Vagina (tissue), 2 donors: ENCODE measurements around the gene MYO3A.

Source experiments
- POLR2AphosphoS5 ChIP-seq, 2 donors: sonication (generic); formaldehyde crosslinking; IDR thresholded peaks; one replicate each; pipeline ENCODE4 v1.9.0; 2017; ENCODE audit warnings: antibody characterized with exemption in 2 of 2, mild to moderate bottlenecking in 2 of 2, low read depth in 1 of 2; ENCODE audit not compliant: insufficient read depth in 1 of 2
- TF ChIP-seq, protein P1 (sequence below), 3 experiments: fragments of 450-650 bp in 2 of 3; fragments of 200-600 bp in 1 of 3; sonication (generic) in 1 of 3; IDR thresholded peaks; one replicate each; pipeline ENCODE4 v1.5.1; 2017 to 2019; ENCODE audit warnings: antibody characterized with exemption in 3 of 3, mild to moderate bottlenecking in 2 of 3, moderate library complexity in 2 of 3

GRCh38 chr10:26064106-26064505 lies 130.1 kb downstream of the MYO3A start:
- TF ChIP-seq, protein P1, sequence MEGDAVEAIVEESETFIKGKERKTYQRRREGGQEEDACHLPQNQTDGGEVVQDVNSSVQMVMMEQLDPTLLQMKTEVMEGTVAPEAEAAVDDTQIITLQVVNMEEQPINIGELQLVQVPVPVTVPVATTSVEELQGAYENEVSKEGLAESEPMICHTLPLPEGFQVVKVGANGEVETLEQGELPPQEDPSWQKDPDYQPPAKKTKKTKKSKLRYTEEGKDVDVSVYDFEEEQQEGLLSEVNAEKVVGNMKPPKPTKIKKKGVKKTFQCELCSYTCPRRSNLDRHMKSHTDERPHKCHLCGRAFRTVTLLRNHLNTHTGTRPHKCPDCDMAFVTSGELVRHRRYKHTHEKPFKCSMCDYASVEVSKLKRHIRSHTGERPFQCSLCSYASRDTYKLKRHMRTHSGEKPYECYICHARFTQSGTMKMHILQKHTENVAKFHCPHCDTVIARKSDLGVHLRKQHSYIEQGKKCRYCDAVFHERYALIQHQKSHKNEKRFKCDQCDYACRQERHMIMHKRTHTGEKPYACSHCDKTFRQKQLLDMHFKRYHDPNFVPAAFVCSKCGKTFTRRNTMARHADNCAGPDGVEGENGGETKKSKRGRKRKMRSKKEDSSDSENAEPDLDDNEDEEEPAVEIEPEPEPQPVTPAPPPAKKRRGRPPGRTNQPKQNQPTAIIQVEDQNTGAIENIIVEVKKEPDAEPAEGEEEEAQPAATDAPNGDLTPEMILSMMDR (IDR thresholded peaks at IDR 0.05): no peak
- TF ChIP-seq POLR2AphosphoS5 (IDR thresholded peaks at IDR 0.05; ENCODE audit: insufficient read depth in 1 of 2, low read depth in 1 of 2): no peak
